Islet precursor cell (in vitro differentiated cells): ENCODE results near the gene HS3ST3A1.

Source experiments
- DNase-seq: peaks from one replicate; pipeline ENCODE4 v3.0.0-alpha.2; 2018

HS3ST3A1 gene

DNA sequence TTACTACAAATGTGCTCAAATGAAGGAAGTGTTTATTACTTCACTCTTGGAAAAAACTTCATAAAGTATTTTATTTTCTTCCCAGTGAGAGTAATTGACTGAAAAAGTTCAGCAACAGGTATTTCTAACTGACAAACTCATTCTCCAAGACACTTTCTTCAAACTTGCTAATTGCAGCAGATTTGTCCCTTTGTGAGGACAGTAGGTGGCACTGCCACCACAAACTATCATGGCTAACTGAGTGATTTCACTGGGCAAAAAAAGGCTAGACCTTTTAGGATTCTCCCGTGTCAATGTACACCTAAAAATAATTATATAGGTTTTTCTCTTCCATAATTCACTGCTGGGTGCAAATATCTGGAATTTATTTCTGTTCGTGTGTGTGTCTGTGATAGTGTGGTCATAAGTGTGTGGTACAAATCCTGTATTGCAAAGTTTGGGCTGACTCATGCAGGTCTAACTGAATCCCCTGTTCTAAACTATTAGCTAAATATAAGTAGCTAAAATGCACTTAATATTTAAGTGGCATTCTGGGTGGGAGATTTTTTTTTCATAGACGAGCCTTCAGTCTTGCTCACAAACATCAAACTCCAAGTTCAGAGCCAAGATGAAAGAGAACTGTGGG, 3.9 kb downstream of the HS3ST3A1 start:
- DNase-seq = no peak

GRCh38 chr17:13596241-13596923, 5.3 kb downstream of the HS3ST3A1 start:
- no peak for DNase-seq

DNA sequence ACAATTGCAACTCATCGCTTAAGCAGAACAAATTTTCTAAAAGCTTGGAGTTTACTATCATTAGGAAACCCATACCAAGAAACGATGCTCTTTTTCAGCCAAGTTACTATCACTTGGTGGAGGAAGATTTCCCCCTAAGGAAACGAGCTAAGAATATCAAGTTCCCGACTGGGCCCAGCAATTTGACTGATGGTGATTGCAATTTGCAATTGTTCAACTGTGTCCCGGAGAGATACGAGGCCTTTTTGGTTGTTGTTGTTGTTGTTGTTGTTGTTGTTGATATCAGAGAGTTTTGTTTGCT, 6.2 kb downstream of the HS3ST3A1 start:
- no peak for DNase-seq

DNA sequence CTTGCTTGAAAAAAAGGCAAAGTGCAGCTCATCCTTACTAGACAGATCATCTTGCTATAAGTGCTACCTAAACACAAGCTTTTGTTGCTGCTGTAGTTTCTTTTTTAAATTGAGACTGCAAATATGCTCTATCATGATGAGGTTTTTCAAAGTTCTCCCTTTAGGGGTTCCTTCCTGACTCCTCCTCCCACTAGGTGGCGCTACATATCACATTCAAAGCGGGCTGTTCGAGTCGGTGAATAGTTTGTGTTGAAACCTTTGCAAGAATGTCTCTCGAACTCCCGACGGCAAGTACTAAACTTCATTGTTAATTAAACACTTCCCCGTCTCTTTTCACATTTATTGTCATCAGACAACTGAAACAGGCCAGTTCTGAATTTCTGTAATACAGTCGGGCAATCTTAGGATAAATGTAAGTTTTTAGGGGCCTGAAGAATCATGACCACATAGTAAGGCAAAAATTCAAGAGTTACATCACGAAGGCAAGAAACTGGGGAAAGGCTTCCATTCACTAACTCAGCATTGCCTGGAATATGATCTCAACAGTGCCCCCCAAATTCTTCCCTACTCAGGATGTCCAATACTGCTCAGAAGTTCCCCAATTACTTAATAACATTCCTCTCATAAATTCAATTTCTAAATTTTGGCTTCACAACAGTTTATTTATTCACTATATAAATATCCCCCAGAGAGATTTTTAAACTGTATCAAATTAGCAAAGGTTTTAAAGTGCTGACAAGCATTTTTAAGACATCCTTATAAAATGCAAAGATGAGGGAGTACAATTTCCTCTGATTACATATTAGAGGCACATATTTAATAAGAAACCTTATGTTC, 6.7 kb downstream of the HS3ST3A1 start:
- peak; percentile 89 for DNase-seq

DNA sequence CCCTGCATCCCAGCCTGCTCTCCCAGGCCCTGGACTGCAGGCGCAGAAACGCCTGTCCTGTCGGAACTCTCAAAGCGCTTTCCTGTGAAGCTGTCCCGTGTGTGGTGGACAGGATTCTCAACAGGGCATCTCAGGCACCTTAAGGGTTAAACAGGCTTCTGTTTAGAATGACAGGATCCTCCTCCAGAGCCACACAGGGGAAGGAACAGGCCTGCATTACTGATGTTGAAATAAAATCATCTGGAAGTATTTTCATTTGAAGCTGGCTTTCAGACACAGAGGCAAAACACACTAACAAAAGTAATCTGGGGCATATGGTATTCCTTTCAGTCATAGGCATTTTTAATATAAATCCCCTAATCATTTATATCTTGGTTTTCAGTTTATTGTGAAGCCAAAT, 7.4 kb downstream of the HS3ST3A1 start:
- no peak for DNase-seq

DNA sequence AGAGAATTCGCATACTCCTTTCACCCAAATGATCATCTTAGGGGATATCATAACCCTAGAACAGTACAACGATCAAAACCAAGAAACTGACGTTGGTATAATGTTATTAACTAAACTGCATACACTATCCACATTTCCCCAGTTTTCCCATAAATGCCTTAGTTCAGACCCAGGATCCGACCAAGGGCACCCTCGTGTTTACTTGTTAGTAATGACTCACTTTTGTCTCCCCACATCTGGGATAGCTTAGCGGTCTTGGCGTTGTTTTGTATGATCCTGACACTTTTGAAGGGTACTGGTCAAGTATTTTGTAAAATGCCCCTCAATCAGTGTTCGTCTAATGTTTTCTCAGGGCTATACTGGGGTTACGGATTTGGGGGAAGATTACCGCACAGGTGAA, 8.0 kb downstream of the HS3ST3A1 start:
- no peak for DNase-seq

GRCh38 chr17:13593021-13593751, 8.5 kb downstream of the HS3ST3A1 start:
- no peak for DNase-seq

- DNase-seq = no peak
These were observed 9.3 kb downstream of the HS3ST3A1 start for GRCh38 chr17:13592427-13592826.

- DNase-seq = no peak
These were observed 11.3 kb downstream of the HS3ST3A1 start for GRCh38 chr17:13590441-13590840.

GRCh38 chr17:13589658-13590057, 12.1 kb downstream of the HS3ST3A1 start:
- no peak for DNase-seq

- no peak for DNase-seq
These were observed 14.0 kb downstream of the HS3ST3A1 start for GRCh38 chr17:13587487-13588338.

- no peak for DNase-seq
These were observed 17.0 kb downstream of the HS3ST3A1 start for GRCh38 chr17:13584701-13585080.

DNA sequence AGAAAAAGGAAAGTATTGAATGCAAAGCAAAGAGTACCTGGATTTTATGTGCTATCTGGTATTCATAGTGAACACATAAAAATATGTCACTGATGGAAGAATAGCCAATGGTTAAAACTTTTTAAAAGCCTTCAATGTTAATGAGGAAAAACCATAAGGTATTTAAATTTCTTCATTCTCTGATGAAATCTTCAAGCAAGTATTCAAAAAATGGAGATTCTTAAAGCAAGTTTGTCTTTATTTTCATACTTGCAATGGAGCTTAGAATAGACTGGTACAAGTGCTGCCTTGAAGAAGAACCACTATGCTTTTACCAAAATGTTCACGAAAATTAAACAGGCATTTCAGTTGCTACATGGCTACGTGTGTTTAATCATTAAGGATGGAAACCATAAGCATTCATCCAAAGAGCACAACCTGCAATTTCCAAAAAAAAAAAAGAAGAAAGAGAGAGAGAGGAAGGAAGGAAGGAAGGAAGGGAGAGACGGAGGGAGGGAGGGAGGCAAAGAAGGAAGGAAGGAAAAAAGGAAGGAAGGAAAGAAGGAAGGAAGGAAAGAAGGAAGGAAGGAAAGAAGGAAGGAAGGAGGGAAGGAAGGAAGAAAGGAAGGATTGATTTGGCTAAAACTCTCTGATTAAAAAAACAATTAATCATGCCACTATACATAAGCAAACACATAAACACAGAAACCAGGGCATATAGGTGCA, 17.6 kb downstream of the HS3ST3A1 start:
- no peak for DNase-seq

- no peak for DNase-seq
These were observed 18.8 kb downstream of the HS3ST3A1 start for GRCh38 chr17:13582776-13583547.

- no peak for DNase-seq
These were observed 19.8 kb downstream of the HS3ST3A1 start for GRCh38 chr17:13581925-13582324.

DNA sequence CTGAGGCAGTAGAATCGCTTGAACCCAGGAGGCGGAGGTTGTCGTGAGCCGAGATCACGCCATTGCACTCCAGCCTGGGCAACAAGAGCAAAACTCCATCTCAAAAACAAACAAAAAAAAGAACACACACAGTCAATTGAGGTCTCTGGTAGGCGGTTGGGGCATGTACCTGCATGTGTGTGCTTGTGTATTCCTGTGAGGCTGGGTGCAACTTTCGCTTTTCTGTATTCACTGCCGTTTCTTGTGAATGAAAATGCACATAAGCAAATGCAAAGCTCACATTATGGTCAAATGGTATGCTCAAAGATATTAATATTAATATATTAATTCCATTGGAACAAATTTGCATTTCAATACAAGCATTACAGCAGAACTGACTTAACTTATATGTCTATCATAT, 20.9 kb downstream of the HS3ST3A1 start:
- no peak for DNase-seq

GRCh38 chr17:13576661-13577526, 24.8 kb downstream of the HS3ST3A1 start:
- DNase-seq = no peak

DNA sequence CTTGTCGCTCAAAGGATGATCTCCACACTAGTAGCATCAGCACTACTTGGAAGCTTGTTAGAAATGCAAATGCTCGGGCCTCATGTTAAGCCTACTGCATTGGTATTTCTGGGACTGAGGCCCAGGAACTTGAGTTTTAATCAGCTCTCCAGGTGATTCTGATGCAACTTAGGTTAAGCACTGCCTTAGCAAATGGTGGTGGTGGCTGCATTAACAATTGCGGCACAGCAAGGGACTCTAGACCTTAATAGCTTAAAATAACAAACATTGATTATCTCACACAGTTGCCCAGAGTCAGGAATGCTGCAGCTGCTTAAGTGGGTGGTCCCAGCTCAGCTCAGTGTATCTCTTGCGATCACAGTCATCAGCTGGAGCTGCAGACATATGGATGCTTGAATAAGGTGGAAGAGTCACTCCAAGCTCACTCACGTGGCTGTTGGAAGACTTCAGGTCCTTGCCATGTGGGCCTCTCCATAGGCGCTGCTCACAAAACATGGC, 25.8 kb downstream of the HS3ST3A1 start:
- no peak for DNase-seq

- DNase-seq = no peak
These were observed 26.3 kb downstream of the HS3ST3A1 start for GRCh38 chr17:13575466-13575865.

- DNase-seq = no peak
These were observed 29.1 kb downstream of the HS3ST3A1 start for GRCh38 chr17:13572581-13572980.
